ENCODE data around the gene ANKRD63.

The ANKRD63 gene

DNA sequence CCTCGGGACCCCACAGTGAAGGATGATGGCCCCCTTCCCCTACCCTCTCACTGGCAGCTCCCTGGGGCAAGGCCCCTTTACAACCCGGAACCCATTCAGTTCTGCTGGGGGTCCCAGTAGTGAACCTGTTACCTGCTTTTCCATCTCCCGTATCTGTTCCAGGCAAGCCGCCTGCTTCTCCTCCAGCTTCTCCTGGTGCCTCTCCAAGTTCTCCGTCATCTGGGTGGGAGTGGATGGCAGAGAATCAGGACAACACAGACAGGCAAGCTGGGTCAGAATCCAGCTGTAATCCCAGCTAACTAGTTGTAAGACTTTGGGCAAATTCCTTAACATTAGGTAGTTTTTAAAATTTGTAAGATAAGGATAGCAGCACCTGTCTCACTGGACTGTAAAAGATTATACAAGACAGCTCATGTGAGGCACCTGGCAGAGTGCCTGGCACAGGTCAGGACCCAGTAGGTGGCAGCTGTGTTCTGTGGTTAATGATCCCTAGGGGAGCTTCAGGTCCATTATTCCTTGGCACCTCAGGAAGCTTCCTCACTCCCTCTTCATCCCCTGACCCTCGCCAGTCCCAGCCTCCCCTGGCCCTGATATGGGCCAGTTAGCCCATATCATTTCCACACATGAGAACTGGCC lies 6.4 kb upstream of the ANKRD63 start:
- Histone ChIP-seq H3K4me3 (ENCODE audit: low read length) (no peak overlapping the region), H3K4me1 (ENCODE audit: low read length) (no peaks in the 10 kb centered on the region)

DNA sequence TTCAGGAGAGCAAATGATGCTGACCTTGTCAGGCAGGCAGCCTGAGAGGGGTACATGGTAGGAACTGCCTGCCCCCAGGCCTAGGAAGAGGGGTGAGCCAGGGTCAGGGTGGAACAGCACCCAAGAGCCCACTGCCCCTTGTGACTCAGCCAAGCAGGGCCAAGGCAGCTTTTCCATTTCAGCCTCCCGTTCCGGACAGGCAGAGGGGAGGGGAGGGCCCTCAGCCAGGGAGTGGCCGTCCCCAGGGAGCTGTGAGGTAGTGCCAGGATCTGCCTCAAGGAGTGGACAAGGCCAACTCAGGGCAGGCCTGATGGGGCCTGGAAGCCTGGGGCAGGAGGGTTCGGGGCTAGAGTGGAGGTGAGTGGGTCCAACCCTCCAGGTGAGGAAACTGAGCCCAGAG lies 5.1 kb upstream of the ANKRD63 start:
- H4K20me1 ChIP-seq (ENCODE audit: insufficient read depth, low read length): no peaks in the 10 kb centered on the region
- H3K27me3 ChIP-seq (replicated peaks; ENCODE audit: insufficient read depth, low read length): peaks cover 27% of the 10 kb centered on the region
- H3F3A ChIP-seq (ENCODE audit: insufficient read depth, low read length): no peaks in the 10 kb centered on the region
- H3K9me3 ChIP-seq (replicated peaks; ENCODE audit: insufficient read depth, low read length): no peaks in the 10 kb centered on the region
- no peaks in the 10 kb centered on the region for H3K4me1 ChIP-seq (ENCODE audit: low read length)
- H3K36me3 ChIP-seq (replicated peaks; ENCODE audit: insufficient read depth, low read length): no peaks in the 10 kb centered on the region
- H3K27ac ChIP-seq (ENCODE audit: low read length): no peak overlapping the region
- no peaks in the 10 kb centered on the region for H3K9me2 ChIP-seq (replicated peaks; ENCODE audit: insufficient read depth, low read length)
- DNase-seq: no peak
- H3K4me2 ChIP-seq (ENCODE audit: low read depth, low read length): no peak overlapping the region
- H3K9ac ChIP-seq (ENCODE audit: low read length): no peak overlapping the region
- H2AFZ ChIP-seq (ENCODE audit: low read length): no peak overlapping the region
- H3K79me2 ChIP-seq (ENCODE audit: low read length): no peaks in the 10 kb centered on the region
- TF ChIP-seq, protein P1, sequence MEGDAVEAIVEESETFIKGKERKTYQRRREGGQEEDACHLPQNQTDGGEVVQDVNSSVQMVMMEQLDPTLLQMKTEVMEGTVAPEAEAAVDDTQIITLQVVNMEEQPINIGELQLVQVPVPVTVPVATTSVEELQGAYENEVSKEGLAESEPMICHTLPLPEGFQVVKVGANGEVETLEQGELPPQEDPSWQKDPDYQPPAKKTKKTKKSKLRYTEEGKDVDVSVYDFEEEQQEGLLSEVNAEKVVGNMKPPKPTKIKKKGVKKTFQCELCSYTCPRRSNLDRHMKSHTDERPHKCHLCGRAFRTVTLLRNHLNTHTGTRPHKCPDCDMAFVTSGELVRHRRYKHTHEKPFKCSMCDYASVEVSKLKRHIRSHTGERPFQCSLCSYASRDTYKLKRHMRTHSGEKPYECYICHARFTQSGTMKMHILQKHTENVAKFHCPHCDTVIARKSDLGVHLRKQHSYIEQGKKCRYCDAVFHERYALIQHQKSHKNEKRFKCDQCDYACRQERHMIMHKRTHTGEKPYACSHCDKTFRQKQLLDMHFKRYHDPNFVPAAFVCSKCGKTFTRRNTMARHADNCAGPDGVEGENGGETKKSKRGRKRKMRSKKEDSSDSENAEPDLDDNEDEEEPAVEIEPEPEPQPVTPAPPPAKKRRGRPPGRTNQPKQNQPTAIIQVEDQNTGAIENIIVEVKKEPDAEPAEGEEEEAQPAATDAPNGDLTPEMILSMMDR (IDR thresholded peaks at IDR 0.05; ENCODE audit: low read length): no peak
- no peak for TF ChIP-seq EZH2phosphoT487 (IDR thresholded peaks at IDR 0.05; ENCODE audit: low read length)
- no peak for TF ChIP-seq EZH2 (optimal IDR thresholded peaks at IDR 0.05; ENCODE audit: low read depth, low read length)
- H3K4me3 ChIP-seq (ENCODE audit: low read length): no peak overlapping the region

More for the DNA sequence above, 6.4 kb upstream of the ANKRD63 start:
- no peaks in the 10 kb centered on the region for H3K79me2 ChIP-seq (ENCODE audit: low read length)
- H3F3A ChIP-seq (ENCODE audit: insufficient read depth, low read length): no peaks in the 10 kb centered on the region
- H3K27me3 ChIP-seq (replicated peaks; ENCODE audit: insufficient read depth, low read length): peaks cover 15% of the 10 kb centered on the region
- H3K36me3 ChIP-seq (replicated peaks; ENCODE audit: insufficient read depth, low read length): no peaks in the 10 kb centered on the region
- no peak overlapping the region for H3K4me2 ChIP-seq (ENCODE audit: low read depth, low read length)
- no peak overlapping the region for H3K9ac ChIP-seq (ENCODE audit: low read length)
- H4K20me1 ChIP-seq (ENCODE audit: insufficient read depth, low read length): no peaks in the 10 kb centered on the region
- H3K27ac ChIP-seq (ENCODE audit: low read length): no peak overlapping the region
- no peak overlapping the region for H2AFZ ChIP-seq (ENCODE audit: low read length)
- H3K9me2 ChIP-seq (replicated peaks; ENCODE audit: insufficient read depth, low read length): no peaks in the 10 kb centered on the region
- DNase-seq: no peak
- TF ChIP-seq EZH2 (optimal IDR thresholded peaks at IDR 0.05; ENCODE audit: low read depth, low read length) (no peak), EZH2phosphoT487 (IDR thresholded peaks at IDR 0.05; ENCODE audit: low read length) (no peak)
- TF ChIP-seq, protein P1 (IDR thresholded peaks at IDR 0.05; ENCODE audit: low read length): no peak
- no peaks in the 10 kb centered on the region for H3K9me3 ChIP-seq (replicated peaks; ENCODE audit: insufficient read depth, low read length)

DNA sequence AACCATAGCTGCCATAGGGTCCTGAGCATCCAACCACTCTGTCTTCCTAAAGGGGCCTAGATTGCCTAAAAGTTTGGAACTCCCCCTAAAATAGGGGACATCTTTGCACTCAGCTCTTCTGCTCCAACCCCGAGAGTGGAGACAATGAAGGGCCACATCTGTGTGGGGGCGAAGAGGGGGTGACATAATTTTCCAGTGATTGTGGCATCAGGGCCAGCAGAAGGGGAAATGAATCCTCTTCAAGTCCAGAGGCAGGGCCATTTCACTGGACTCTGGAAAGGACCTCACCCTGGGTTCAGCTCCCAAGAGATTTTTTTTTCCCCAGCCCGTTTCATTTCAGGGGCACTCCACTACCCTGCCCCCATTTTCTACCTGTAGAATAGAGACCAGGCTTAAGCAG lies 4.6 kb upstream of the ANKRD63 start:
- H3K27ac ChIP-seq (ENCODE audit: low read length): no peak overlapping the region
- peaks cover 29% of the 10 kb centered on the region for H3K27me3 ChIP-seq (replicated peaks; ENCODE audit: insufficient read depth, low read length)
- H2AFZ ChIP-seq (ENCODE audit: low read length): no peak overlapping the region
- H3K9me2 ChIP-seq (replicated peaks; ENCODE audit: insufficient read depth, low read length): no peaks in the 10 kb centered on the region
- H4K20me1 ChIP-seq (ENCODE audit: insufficient read depth, low read length): no peaks in the 10 kb centered on the region
- no peaks in the 10 kb centered on the region for H3F3A ChIP-seq (ENCODE audit: insufficient read depth, low read length)
- no peak for DNase-seq
- H3K79me2 ChIP-seq (ENCODE audit: low read length): no peaks in the 10 kb centered on the region
- no peaks in the 10 kb centered on the region for H3K36me3 ChIP-seq (replicated peaks; ENCODE audit: insufficient read depth, low read length)
- H3K4me3 ChIP-seq (ENCODE audit: low read length): no peak overlapping the region
- TF ChIP-seq EZH2 (optimal IDR thresholded peaks at IDR 0.05; ENCODE audit: low read depth, low read length) (no peak), EZH2phosphoT487 (IDR thresholded peaks at IDR 0.05; ENCODE audit: low read length) (no peak)
- TF ChIP-seq, protein P1 (IDR thresholded peaks at IDR 0.05; ENCODE audit: low read length): no peak
- no peak overlapping the region for H3K9ac ChIP-seq (ENCODE audit: low read length)
- H3K4me2 ChIP-seq (ENCODE audit: low read depth, low read length): no peak overlapping the region
- no peaks in the 10 kb centered on the region for H3K9me3 ChIP-seq (replicated peaks; ENCODE audit: insufficient read depth, low read length)
- H3K4me1 ChIP-seq (ENCODE audit: low read length): no peaks in the 10 kb centered on the region
